Urinary bladder (tissue), 4 donors: Measurements from ENCODE around the gene TMEM184B. TPM values are rescaled to one million over a fixed set of nuclear protein-coding genes. Genes with fewer than 3 reads are reported as not detected.

Experiments used
- DNase-seq: peaks from one replicate; pipeline ENCODE4 v3.0.0-alpha.2; 2015; ENCODE audit errors: extremely low spot score
- H3K27ac ChIP-seq: one replicate; pipeline ENCODE4 v1.5.1; 2013; ENCODE audit warnings: low read depth, mild to moderate bottlenecking, moderate library complexity
- H3K36me3 ChIP-seq: one replicate; pipeline ENCODE4 v1.6.1; 2013; ENCODE audit warnings: mild to moderate bottlenecking, moderate library complexity; ENCODE audit not compliant: insufficient read depth
- H3K4me1 ChIP-seq: one replicate; pipeline ENCODE4 v1.6.1; 2013; ENCODE audit warnings: mild to moderate bottlenecking, moderate library complexity; ENCODE audit not compliant: insufficient read depth
- H3K4me3 ChIP-seq: one replicate; pipeline ENCODE4 v1.5.1; 2013; ENCODE audit warnings: low read depth, low read length
- WGBS: extraction: QIAGEN DNeasy Blood & Tissue Kit; methylation state at CpG from one replicate; pipeline ENCODE4 v1.1.7; 2013; 5-methylcytosine and 5-hydroxymethylcytosine counted together
- polyA plus RNA-seq: library from polyadenylated mRNA; stranded (reverse); fragments of 200-250 nt; gene quantifications from one replicate; pipeline ENCODE4 v1.2.3, GENCODE V29; 2013
- total RNA-seq: library from RNA; depleted of rRNA; stranded (reverse); fragments of >200 nt; gene quantifications from one replicate; pipeline ENCODE4 v1.2.3, GENCODE V29; 2014
- donor health status: healthy with polysubstance abuse.
- donor health status: healthy.

TMEM184B gene
- total RNA-seq (24.8 TPM), polyA plus RNA-seq (51.5 TPM)

DNA sequence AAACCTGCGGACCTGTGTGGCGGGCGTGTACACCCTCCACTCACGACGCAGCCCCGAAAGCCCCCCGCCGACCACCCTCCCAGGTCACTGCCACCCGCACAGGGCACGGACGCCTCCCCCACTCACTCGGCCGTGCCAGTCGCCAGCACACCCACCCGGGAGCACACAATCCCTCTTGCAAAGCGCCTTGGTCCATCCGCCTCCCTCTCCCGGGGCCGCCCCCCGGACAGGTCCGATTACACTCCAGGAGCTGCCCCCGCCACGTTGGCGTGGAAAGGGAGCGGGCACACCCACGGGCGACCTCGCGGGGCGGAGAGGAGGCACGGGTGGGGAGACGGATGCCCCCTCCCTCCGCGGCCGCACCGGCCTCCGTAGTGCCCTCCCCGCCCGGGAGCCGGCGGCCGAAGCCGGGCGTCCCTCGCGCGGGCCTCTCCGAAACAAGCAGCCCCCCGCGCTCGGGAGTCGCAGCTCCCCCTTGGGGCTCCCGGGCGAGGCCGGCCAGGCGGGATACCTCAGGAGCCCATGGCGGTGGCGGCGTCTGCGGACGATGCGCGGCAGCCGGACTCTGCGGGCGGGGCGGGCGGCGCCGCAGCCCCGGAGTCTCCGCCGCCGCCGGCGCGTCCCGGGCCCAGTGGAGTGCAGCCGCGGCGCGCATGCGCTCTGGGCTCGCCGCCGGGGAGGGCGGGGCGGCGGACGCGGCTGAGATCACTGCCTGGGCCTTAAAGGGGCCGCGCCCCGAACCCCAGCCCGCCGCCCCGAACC, at the start of gene TMEM184B:
TMEM184B (minus strand) TSS at position 638 of the 762 bp plus-strand sequence. CDS start 25,049 bp downstream, outside the sequence.
- under 1% methylated on average over 97 of the region's 97 CpGs for WGBS
- Histone ChIP-seq H3K4me1 (no peaks in the 10 kb centered on the region), H3K4me3 (peak within 1 kb of the TSS; percentile 93), H3K27ac (peak within 1 kb of the TSS; percentile 93), H3K36me3 (no peaks in the 10 kb centered on the region)
- no peak for DNase-seq

DNA sequence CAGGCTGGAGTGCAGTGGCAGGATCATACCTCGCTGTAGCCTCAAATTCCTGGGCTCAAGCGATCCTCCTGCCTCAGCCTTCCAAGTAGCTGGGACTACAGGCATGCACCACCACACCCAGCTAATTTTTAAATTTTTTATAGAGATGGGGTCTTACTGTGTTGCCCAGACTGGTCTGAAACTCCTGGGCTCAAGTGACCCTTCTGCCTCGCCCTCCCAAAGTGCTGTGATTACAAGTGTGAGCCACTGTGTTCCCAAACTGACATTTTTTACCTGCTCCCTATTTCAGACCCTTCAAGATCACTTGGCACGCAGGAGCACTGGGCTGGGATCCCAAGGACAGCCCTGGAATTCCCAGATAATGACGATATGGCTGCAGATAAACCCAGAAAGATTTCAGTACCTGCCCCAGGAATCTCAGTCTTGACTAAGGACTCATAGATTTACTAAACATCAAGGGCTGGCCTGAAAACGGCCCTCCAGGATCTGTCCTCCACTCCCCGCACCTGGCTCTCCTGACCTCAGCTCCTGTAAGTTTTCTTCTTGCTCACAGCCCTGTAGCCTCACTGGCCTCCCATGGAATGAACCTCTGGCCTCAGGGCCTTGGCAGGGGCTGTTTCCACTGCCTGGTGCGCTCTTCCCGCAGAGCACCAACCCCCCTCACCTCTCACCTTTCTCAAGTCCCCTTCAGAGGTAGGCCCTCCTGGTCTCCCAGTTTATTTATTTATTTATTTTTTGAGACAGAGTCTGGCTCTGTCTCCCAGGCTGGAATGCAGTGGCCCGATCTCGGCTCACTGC, 48.0 kb upstream of the TMEM184B start:
- no peak for DNase-seq
- no peak overlapping the region for H3K27ac ChIP-seq
- WGBS, result 92% methylated on average over 11 of the region's 11 CpGs
- H3K4me1 ChIP-seq, result no peaks in the 10 kb centered on the region
- no peaks in the 10 kb centered on the region for H3K36me3 ChIP-seq
- no peak overlapping the region for H3K4me3 ChIP-seq

DNA sequence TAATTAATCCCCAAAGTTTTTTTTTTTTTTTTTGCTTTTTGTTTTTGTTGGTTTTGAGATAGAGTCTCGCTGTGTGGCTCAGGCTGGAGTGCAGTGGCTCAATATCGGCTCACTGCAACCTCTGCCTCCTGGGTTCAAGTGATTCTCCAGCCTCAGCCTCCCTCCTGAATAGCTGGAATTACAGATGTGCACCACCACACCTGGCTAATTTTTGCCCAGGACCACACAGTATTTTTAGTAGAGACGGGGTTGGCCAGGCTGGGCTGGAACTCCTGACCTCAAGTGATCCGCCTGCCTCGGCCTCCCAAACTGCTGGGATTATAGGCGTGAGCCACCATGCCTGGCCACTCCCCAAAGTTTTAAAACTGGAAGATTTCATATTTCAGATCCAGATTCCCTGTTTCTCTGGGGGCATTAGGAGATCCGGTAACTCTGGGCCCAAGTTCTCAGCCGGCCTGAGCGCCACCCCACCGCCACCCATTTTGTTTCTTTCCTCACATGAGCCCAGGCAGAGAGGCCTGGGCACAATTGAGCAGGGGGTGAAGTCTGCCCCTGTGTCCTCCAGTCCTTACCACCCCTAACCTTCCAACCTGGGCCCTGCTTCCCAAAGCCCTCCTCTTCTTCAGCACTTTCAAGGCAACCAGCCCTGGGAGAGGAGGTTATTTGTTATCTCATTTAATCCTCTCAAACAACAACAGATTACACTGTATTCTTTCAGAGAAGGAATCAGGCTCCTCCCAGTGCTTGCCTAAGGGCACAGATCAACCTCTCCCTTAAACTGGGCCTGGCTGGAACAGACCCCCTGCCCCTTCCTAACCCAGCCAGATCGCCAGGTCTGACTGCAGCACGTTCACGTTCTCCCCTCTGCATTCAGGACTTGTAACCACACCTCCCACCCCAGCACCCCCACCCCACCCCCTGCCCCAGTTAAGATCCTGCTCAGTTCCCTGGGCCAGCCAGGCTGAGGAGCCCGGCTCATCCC, 46.3 kb upstream of the TMEM184B start:
- Histone ChIP-seq H3K4me3 (no peak overlapping the region), H3K36me3 (no peaks in the 10 kb centered on the region), H3K4me1 (no peaks in the 10 kb centered on the region), H3K27ac (peak overlapping the region; percentile 57)
- no peak for DNase-seq
- 85% methylated on average over 14 of the region's 14 CpGs for WGBS

GRCh38 chr22:38317995-38318715, 45.3 kb upstream of the TMEM184B start:
- DNase-seq, result peak; percentile 64
- no peaks in the 10 kb centered on the region for H3K4me1 ChIP-seq
- 12% methylated on average over 18 of the region's 18 CpGs for WGBS

DNA sequence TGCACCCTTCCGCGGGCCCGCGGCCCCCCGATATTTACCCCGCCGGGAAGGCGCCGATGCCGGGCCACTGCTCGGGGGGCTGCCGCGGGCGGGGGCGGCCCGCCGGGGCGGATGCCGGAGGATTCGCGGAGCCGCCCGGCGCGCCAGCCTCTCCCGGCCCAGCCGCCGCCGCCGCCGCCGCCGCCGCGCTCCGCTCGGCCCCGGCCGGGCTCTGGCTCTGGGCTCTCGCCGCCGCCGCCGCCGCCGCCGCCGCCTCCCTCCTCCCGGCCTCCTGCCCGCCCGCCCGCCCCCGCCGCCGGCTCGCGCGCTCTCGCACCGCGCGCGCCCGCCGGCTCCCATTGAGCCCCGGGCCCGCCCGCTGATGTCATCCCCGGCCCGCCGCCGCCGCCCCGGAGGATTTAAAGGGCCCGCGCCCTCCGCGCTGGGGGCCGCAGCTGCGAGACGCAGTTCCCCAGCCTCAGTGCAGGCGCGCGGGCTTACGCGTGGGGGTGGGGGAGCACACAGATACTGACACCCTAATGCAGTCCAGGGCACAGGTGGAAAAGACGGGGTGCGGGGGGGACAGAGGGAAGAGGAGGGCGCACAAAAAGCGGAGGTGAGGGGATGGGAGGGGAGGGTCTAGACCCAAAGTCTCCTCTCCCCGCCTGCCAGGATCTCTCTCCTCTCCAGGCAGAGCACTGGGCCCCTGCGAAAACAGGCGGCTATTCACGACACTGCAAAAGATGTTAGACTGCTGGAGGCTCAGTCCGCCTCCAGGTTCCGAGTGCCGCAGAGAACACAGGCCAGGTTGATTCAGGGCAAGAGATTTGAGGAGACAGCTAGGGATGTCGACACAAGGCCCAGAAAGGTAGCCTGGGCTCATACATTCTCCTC, 44.5 kb upstream of the TMEM184B start, which contains the start of gene CSNK1E:
CSNK1E (minus strand) TSS at position 312 of the 873 bp plus-strand sequence. CDS start 3,276 bp downstream, outside the sequence.
- 1% methylated on average over 84 of the region's 98 CpGs for WGBS
- peak within 1 kb of the TSS; percentile 99 for H3K27ac ChIP-seq
- no peaks in the 10 kb centered on the region for H3K36me3 ChIP-seq
- peak within 1 kb of the TSS; percentile 77 for H3K4me3 ChIP-seq
- no peak for DNase-seq
- H3K4me1 ChIP-seq, result no peaks in the 10 kb centered on the region

More at GRCh38 chr22:38317995-38318715, 45.3 kb upstream of the TMEM184B start:
- H3K36me3 ChIP-seq, result no peaks in the 10 kb centered on the region
- H3K4me3 ChIP-seq, result no peak overlapping the region
- peak overlapping the region; percentile 99 for H3K27ac ChIP-seq

DNA sequence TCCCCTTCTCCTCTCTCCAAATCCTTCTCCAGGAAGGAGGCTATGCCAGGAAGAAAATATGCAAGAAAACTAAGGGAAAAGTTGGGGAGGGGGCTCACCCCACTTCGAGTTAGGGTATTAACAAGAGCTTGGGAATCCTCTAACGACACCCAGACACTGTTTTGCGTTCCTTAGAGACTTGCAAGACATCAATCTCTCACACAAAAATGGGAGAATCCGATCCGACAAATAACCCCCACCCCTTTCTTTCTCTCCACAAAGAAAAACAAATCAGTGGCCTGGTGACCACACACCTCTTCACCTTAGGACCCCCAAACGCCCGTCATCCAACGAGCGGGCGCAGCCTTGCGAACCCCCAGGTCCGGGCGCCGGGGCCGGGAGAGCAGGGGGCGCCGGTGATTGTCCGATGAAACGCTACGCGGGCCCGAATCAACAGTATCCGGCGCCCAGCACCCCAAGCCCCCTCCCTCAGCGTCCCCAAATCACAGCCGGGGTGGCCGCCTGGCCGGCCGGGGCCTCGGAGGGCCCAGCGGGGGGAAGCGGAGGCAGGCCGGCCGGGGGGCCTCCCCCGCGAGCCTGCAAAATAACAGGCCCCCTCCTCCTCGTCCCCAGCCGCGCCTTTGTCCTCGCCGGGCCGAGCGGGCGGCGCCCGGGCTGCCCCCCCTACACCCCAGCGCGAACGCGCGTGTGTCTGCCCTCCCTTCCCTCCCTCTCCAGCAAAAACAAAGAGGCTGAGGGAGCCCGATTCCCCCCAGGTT, 43.7 kb upstream of the TMEM184B start:
- no peaks in the 10 kb centered on the region for H3K4me1 ChIP-seq
- peak overlapping the region; percentile 96 for H3K27ac ChIP-seq
- under 1% methylated on average over 52 of the region's 52 CpGs for WGBS
- peak overlapping the region; percentile 77 for H3K4me3 ChIP-seq
- H3K36me3 ChIP-seq, result no peaks in the 10 kb centered on the region
- no peak for DNase-seq

DNA sequence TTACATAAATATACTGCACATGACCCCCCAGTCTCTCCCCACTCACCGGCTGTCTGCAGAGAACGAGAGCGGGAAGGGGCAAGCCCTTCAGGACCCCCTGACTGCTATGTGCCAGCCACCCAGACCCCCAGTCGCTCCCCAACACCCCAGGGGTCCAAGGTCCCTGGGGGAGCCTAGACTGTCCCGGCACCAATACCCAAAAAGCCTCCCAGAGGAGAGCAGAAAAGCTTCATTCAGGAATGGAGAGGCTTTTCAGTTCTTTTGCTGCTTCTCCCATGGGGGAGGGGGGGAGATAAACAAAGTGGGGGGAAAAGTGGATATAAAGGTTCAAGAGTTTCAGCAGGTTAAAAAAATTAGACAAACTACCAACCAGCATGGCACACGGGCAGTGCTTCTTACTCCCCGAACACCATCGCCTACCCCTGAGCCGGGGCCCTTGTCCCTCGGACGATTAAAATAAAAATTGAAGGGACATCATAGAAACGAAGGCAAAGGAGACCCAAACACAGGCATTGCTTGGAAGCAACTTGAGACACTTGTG, 43.1 kb upstream of the TMEM184B start:
- 4% methylated on average over 12 of the region's 12 CpGs for whole genome bisulfite sequencing
- H3K4me1 ChIP-seq, result no peaks in the 10 kb centered on the region

GRCh38 chr22:38314933-38315822, 42.4 kb upstream of the TMEM184B start:
- Histone ChIP-seq H3K36me3 (no peaks in the 10 kb centered on the region), H3K27ac (peak overlapping the region; percentile 96), H3K4me1 (no peaks in the 10 kb centered on the region), H3K4me3 (peak overlapping the region; percentile 77)
- no peak for DNase-seq
- 9% methylated on average over 21 of the region's 21 CpGs for WGBS

More for the DNA sequence above, 43.1 kb upstream of the TMEM184B start:
- H3K4me3 ChIP-seq, result peak overlapping the region; percentile 77
- no peaks in the 10 kb centered on the region for H3K36me3 ChIP-seq
- DNase-seq, result no peak
- H3K27ac ChIP-seq, result peak overlapping the region; percentile 96

DNA sequence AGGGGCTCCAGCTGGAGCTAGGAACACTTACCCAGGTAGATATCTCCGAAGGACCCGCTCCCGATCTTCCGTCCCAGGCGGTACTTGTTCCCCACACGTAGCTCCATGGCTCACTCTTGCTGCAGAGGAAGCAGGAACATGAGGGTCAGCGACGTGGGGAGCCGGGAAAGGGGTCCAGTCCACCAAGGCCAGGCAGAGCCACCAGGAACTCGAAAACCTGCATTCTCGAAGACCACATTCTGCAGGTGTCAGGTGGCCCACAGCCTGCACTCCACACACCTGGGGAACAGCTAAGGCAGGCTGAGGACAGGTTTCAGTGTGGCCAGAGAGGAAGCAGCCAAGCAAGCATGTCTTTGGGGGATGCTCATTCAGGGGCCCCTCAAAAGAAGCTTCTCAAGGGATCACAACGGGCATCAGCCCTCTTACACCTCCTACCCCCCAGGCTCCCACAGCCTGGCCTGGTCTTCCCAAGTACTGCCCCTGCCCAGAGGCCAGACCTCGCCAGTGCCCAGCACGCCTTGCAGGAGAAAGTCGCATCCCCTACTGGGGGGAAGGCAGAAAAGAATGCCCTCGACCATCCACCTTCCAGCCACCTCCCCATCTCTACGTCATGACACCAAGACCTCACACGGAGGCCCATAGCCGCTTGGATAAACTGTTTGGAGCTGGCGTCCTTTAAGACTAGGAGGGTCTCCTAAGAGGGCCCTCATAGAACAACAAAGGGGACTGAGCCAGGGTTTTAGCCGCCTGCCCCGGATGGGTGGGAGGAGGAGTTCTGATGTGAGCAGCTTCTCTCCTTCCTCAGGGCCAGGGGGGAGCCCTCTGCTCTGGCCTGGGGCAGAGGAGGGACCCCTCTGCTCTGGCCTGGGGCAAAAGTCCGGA, 41.5 kb upstream of the TMEM184B start:
- no peak for DNase-seq
- Histone ChIP-seq H3K27ac (peak overlapping the region; percentile 96), H3K4me1 (no peaks in the 10 kb centered on the region), H3K36me3 (no peaks in the 10 kb centered on the region), H3K4me3 (peak overlapping the region; percentile 15)
- 38% methylated on average over 23 of the region's 23 CpGs for WGBS
